HG02970 (cell line): ENCODE measurements around the gene FRS3.

ENCODE experiments used
- ATAC-seq: cut with Tn5 transposase; IDR thresholded peaks from one replicate; pipeline ENCODE4 v1.9.1; 2021; ENCODE audit warnings: mild to moderate bottlenecking, moderate library complexity, moderate number of reproducible peaks; ENCODE audit not compliant: unreplicated experiment, low FRiP score

The FRS3 gene

GRCh38 chr6:41791305-41791704 lies 11.6 kb upstream of the FRS3 start:
- no peak for ATAC-seq

GRCh38 chr6:41790045-41790444 lies 10.3 kb upstream of the FRS3 start:
- no peak for ATAC-seq

GRCh38 chr6:41789390-41789724 lies 9.7 kb upstream of the FRS3 start:
- no peak for ATAC-seq

GRCh38 chr6:41787219-41787917 lies 7.7 kb upstream of the FRS3 start, which contains the start of gene TOMM6:
TSS of gene TOMM6 (plus strand) at chr6:41787694. CDS start at chr6:41787698, 4 bp downstream.
- peak; percentile 81 for ATAC-seq

GRCh38 chr6:41786451-41787218 lies 6.9 kb upstream of the FRS3 start:
- ATAC-seq, result peak; percentile 45

GRCh38 chr6:41785689-41786450 lies 6.2 kb upstream of the FRS3 start:
- no peak for ATAC-seq

GRCh38 chr6:41785254-41785653 lies 5.6 kb upstream of the FRS3 start:
- no peak for ATAC-seq

GRCh38 chr6:41784581-41785171 lies 5.0 kb upstream of the FRS3 start:
- no peak for ATAC-seq

GRCh38 chr6:41783106-41783780 lies 3.5 kb upstream of the FRS3 start:
- no peak for ATAC-seq

GRCh38 chr6:41781366-41781730 lies 1.6 kb upstream of the FRS3 start:
- no peak for ATAC-seq

GRCh38 chr6:41780551-41781365 lies 1.1 kb upstream of the FRS3 start, which contains the start of gene PRICKLE4:
TSS of gene PRICKLE4 (plus strand) at chr6:41780782. CDS start at chr6:41783474, 2,692 bp downstream.
- ATAC-seq, result no peak

GRCh38 chr6:41779336-41779735 lies 364 bp downstream of the FRS3 start:
- ATAC-seq, result no peak

- ATAC-seq, result no peak
Measured at GRCh38 chr6:41778895-41779294, 805 bp downstream of the FRS3 start.

GRCh38 chr6:41777551-41778285 lies 2.0 kb downstream of the FRS3 start:
- ATAC-seq, result no peak

- ATAC-seq, result no peak
Measured at GRCh38 chr6:41775293-41775882, 4.3 kb downstream of the FRS3 start.

- ATAC-seq, result no peak
Measured at GRCh38 chr6:41774841-41775240, 4.9 kb downstream of the FRS3 start.

GRCh38 chr6:41771058-41771983 lies 8.4 kb downstream of the FRS3 start:
- no peak for ATAC-seq
